ENCODE data around the gene JARID2. TPM values are rescaled to one million over a fixed set of nuclear protein-coding genes. Genes with fewer than 3 reads are reported as not detected.

The JARID2 gene
- polyA plus RNA-seq, 1 of the 3 experiments (the other 2 are of a cell fraction): 3.4 TPM

DNA sequence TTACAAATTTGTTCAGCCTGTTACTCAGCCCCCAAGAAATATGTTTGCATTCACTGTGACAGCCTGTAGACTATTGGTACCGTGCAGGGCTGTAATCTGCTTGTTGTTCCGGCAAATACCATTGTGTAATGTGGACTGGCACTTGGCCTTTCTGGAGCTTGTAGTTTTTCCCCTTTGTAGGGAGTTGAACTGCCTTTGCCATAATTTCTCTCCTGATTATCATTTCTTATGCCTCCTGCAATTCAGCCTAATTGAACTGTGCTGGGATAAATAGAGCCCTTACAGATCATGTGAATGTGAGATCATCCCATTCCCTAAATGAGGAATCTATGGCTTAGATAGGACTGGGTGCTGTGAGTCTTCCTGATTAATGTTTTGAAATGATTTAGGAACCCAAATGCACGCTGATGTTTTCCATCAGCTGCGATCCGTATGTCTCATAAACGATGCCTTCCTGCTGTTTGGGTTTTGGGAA lies 185.1 kb downstream of the JARID2 start (continued):
- no peak for TF ChIP-seq TAF1 (IDR thresholded peaks at IDR 0.05; ENCODE audit: borderline replicate concordance, low read depth, low read length)

DNA sequence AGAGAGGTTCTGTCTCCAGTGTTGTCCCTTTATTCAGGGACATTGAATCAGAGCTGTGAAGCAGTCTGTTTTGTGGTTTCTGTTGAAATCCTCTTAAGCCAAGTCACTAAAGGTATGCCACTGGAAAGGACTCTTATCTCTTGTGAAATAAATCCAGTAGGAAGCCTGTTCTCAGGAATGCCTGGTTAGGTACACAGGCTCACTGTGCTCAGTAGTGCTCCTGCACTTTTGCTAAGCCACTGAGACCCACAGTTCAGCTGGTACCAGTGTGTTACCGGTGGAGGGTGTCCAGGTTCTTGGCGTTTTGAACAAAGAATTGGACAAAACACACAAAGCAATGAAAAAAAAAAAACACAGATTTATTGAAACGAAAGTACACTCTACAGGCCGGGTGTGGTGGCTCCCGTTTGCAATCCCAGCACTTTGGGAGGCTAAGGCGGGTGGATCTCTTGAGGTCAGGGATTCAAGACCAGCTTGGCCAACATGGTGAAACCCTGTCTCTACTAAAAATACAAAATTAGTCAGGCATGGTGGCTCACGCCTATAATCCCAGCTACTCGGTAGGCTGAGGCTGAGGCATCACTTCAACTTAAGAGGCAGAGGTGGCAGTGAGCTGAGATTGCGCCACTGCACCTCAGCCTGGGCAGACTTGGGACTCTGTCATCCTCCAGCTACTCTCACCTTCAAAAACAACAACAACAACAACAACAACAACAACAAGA lies 186.1 kb downstream of the JARID2 start:
- no peaks in the 10 kb centered on the region for H3K36me3 ChIP-seq (replicated peaks in 1 of 2; ENCODE audit: control insufficient read depth in 1 of 2, insufficient read depth in 2 of 2, low read length in 1 of 2)
- no peak overlapping the region for H3K9ac ChIP-seq
- no peaks in the 10 kb centered on the region for H3K27me3 ChIP-seq (ENCODE audit: insufficient read depth)
- H3K9me3 ChIP-seq: 0 out of 2 replicates have a peak, but pooled peaks cover 5% of the 10 kb centered on the region
- ChIA-PET CTCF (interaction anchor here (1.1 to 5.6 kb wide), 3 partner anchors 11 to 1302 kb away, joined by 3 to 34 read pairs (median 4); no protein-coding TSS in a partner anchor), POLR2A (interaction anchor here (0.6 kb wide), 1 partner anchor 86 kb away, joined by 4 read pairs; no protein-coding TSS in a partner anchor)
- H3K4me1 ChIP-seq (ENCODE audit: control insufficient read depth in 1 of 2, insufficient read depth in 2 of 2, low read depth in 1 of 2, low read length in 1 of 2): peaks cover 19 to 27% of the 10 kb centered on the region in 2 experiments; a peak in 3 of 4 replicates
- H3K27ac ChIP-seq (ENCODE audit: low read depth in 2 of 2, low read length in 1 of 2): no peak overlapping the region
- H3K4me3 ChIP-seq (ENCODE audit: low read depth in 2 of 2, low read length in 1 of 2): no peak overlapping the region
- peaks cover 3% of the 10 kb centered on the region; the same call in 1 of the 2 replicates for H4K20me1 ChIP-seq (ENCODE audit: insufficient read depth)
- no peaks in the 10 kb centered on the region for H3K9me2 ChIP-seq
- H3K79me2 ChIP-seq (ENCODE audit: insufficient read depth): no peaks in the 10 kb centered on the region; the same call in 1 of the 2 replicates
- no peak overlapping the region for H3K4me2 ChIP-seq
- H3F3A ChIP-seq (replicated peaks; ENCODE audit: insufficient read depth): no peaks in the 10 kb centered on the region
- DNase-seq: no peak
- 90% methylated on average over 7 of the region's 9 CpGs for WGBS (ENCODE audit: low lambda C conversion rate)
- H2AFZ ChIP-seq (ENCODE audit: low read depth): no peak overlapping the region
- TF ChIP-seq TAF1 (IDR thresholded peaks at IDR 0.05; ENCODE audit: borderline replicate concordance, low read depth, low read length) (no peak), TCF12 (IDR thresholded peaks at IDR 0.05) (no peak), NRF1 (IDR thresholded peaks at IDR 0.05; ENCODE audit: low read depth, low read length) (no peak), YY1 (IDR thresholded peaks at IDR 0.05; ENCODE audit: low read depth) (no peak), NFIC (IDR thresholded peaks at IDR 0.05; ENCODE audit: borderline replicate concordance) (no peak), EP300 (IDR thresholded peaks at IDR 0.05; ENCODE audit: borderline replicate concordance in 1 of 2, low read depth in 1 of 2, low read length in 1 of 2) (no peak), FOSL2 (IDR thresholded peaks at IDR 0.05; ENCODE audit: borderline replicate concordance, low read depth) (no peak)

DNA sequence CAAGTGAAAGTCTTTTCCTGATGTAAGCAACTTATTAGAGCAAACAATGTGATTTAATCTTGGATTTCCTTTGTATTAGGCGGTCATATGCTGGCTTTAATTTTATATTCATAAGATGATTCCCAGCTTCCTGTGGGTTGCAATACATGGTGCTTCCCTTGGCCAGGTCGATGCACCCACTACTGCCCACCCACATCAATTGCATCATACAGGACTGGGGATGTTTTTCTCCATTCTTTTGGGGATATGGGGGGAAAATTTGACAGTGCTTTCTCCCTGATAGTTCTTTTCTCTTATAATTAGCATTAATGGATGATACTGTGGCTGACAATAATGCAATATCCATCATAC lies 187.6 kb downstream of the JARID2 start:
- Histone ChIP-seq H2AFZ (ENCODE audit: low read depth) (no peak overlapping the region), H3K4me3 (ENCODE audit: low read depth in 2 of 2, low read length in 1 of 2) (no peak overlapping the region), H3K4me2 (no peak overlapping the region), H4K20me1 (ENCODE audit: insufficient read depth) (peaks cover 3% of the 10 kb centered on the region; the same call in 1 of the 2 replicates), H3F3A (replicated peaks; ENCODE audit: insufficient read depth) (no peaks in the 10 kb centered on the region), H3K9me3 (0 out of 2 replicates have a peak, but pooled peaks cover 5% of the 10 kb centered on the region), H3K4me1 (ENCODE audit: control insufficient read depth in 1 of 2, insufficient read depth in 2 of 2, low read depth in 1 of 2, low read length in 1 of 2) (peaks cover 19 to 27% of the 10 kb centered on the region in 2 experiments; a peak in 3 of 4 replicates), H3K9ac (no peak overlapping the region), H3K36me3 (replicated peaks in 1 of 2; ENCODE audit: control insufficient read depth in 1 of 2, insufficient read depth in 2 of 2, low read length in 1 of 2) (no peaks in the 10 kb centered on the region), H3K79me2 (ENCODE audit: insufficient read depth) (no peaks in the 10 kb centered on the region; the same call in 1 of the 2 replicates), H3K9me2 (no peaks in the 10 kb centered on the region), H3K27ac (ENCODE audit: low read depth in 2 of 2, low read length in 1 of 2) (no peak overlapping the region), H3K27me3 (ENCODE audit: insufficient read depth) (no peaks in the 10 kb centered on the region)
- ChIA-PET CTCF (interaction anchor here (1.1 to 5.6 kb wide), 2 partner anchors 9 to 33 kb away, joined by 3 to 34 read pairs; no protein-coding TSS in a partner anchor), POLR2A (no interaction called here)
- TF ChIP-seq FOSL2 (IDR thresholded peaks at IDR 0.05; ENCODE audit: borderline replicate concordance, low read depth): no peak
- DNase-seq: no peak
- 68% methylated on average over 2 of the region's 2 CpGs for WGBS (ENCODE audit: low lambda C conversion rate)

DNA sequence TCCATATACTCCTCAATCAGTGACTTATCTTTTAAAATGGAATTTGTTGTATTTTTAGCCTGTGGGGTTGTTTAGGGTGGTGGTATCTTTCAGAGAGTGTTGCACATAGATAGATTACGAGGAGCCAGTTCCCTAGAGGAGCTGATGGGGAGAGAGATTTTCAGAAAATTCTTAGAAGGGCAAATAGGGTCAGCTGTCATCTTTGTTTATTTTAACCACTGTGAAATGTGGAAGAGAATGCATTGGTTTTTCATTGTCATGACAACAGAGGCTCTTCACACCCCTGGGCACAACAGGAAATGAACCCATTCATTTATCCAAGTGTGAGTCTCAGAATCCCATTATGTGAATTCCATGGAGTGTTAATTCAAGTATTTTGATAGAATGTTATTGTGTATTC lies 188.4 kb downstream of the JARID2 start:
- DNase-seq: no peak
- Histone ChIP-seq H3K36me3 (replicated peaks in 1 of 2; ENCODE audit: control insufficient read depth in 1 of 2, insufficient read depth in 2 of 2, low read length in 1 of 2) (no peaks in the 10 kb centered on the region), H3K9me3 (0 out of 2 replicates have a peak, but pooled peaks cover 5% of the 10 kb centered on the region), H3K4me2 (no peak overlapping the region), H3K9ac (no peak overlapping the region), H3K4me3 (ENCODE audit: low read depth in 2 of 2, low read length in 1 of 2) (no peak overlapping the region), H3K9me2 (no peaks in the 10 kb centered on the region), H4K20me1 (ENCODE audit: insufficient read depth) (peaks cover 3% of the 10 kb centered on the region; the same call in 1 of the 2 replicates), H3K79me2 (ENCODE audit: insufficient read depth) (no peaks in the 10 kb centered on the region; the same call in 1 of the 2 replicates), H3K27ac (ENCODE audit: low read depth in 2 of 2, low read length in 1 of 2) (no peak overlapping the region), H3K27me3 (ENCODE audit: insufficient read depth) (no peaks in the 10 kb centered on the region), H2AFZ (ENCODE audit: low read depth) (no peak overlapping the region), H3F3A (replicated peaks; ENCODE audit: insufficient read depth) (no peaks in the 10 kb centered on the region), H3K4me1 (ENCODE audit: control insufficient read depth in 1 of 2, insufficient read depth in 2 of 2, low read depth in 1 of 2, low read length in 1 of 2) (peaks cover 19 to 30% of the 10 kb centered on the region in 2 experiments)
- POLR2A ChIA-PET: no interaction called here
- WGBS (ENCODE audit: low lambda C conversion rate): 67% methylated on average over 1 of the region's 1 CpG
- CTCF ChIA-PET: interaction anchor here (1.5 to 5.6 kb wide), 2 partner anchors 9 to 44 kb away, joined by 5 to 34 read pairs; no protein-coding TSS in a partner anchor
- TF ChIP-seq TEAD4 (IDR thresholded peaks at IDR 0.05; ENCODE audit: borderline replicate concordance, insufficient read depth): no peak
- no peak for TF ChIP-seq JUND (IDR thresholded peaks at IDR 0.05)
- TF ChIP-seq SIN3A (IDR thresholded peaks at IDR 0.05; ENCODE audit: borderline replicate concordance, low read depth, low read length): no peak
- no peak for TF ChIP-seq CHD2 (IDR thresholded peaks at IDR 0.05; ENCODE audit: low read length, partially characterized antibody)
- no peak for TF ChIP-seq EZH2phosphoT487 (IDR thresholded peaks at IDR 0.05; ENCODE audit: borderline replicate concordance, low read depth)
- TF ChIP-seq, protein P1, sequence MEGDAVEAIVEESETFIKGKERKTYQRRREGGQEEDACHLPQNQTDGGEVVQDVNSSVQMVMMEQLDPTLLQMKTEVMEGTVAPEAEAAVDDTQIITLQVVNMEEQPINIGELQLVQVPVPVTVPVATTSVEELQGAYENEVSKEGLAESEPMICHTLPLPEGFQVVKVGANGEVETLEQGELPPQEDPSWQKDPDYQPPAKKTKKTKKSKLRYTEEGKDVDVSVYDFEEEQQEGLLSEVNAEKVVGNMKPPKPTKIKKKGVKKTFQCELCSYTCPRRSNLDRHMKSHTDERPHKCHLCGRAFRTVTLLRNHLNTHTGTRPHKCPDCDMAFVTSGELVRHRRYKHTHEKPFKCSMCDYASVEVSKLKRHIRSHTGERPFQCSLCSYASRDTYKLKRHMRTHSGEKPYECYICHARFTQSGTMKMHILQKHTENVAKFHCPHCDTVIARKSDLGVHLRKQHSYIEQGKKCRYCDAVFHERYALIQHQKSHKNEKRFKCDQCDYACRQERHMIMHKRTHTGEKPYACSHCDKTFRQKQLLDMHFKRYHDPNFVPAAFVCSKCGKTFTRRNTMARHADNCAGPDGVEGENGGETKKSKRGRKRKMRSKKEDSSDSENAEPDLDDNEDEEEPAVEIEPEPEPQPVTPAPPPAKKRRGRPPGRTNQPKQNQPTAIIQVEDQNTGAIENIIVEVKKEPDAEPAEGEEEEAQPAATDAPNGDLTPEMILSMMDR (IDR thresholded peaks at IDR 0.05): no peak
- TF ChIP-seq FOSL2 (IDR thresholded peaks at IDR 0.05; ENCODE audit: borderline replicate concordance, low read depth): no peak
- no peak for TF ChIP-seq MEF2A (IDR thresholded peaks at IDR 0.05; ENCODE audit: borderline replicate concordance, low read depth)
- TF ChIP-seq FOXJ3 (CRISPR knock-in tag; IDR thresholded peaks at IDR 0.05): no peak
- no peak for TF ChIP-seq RXRA (IDR thresholded peaks at IDR 0.05; ENCODE audit: borderline replicate concordance, low read depth)
- no peak for TF ChIP-seq GATA2 (CRISPR knock-in tag; IDR thresholded peaks at IDR 0.05)
- no peak for TF ChIP-seq GABPA (IDR thresholded peaks at IDR 0.05; ENCODE audit: low read depth)

Data from SK-N-SH (cell line).